Duodenal mucosa (tissue), 2 donors: ENCODE measurements around the gene CCDC97.
"Not testable (repeated sequence)": the region's sequence is repeated elsewhere in the genome, so short reads cannot be mapped to it uniquely, and the experiment has no call there.

Source experiments
- H3K27ac ChIP-seq: one replicate; pipeline ENCODE4 v1.7.0; 2013; ENCODE audit warnings: low read depth, low read length
- H3K27me3 ChIP-seq, 2 donors: one replicate each; pipeline ENCODE4 v1.7.0; 2013; ENCODE audit warnings: low read length in 2 of 2, control low read depth in 1 of 2; ENCODE audit not compliant: insufficient read depth in 2 of 2, control insufficient read depth in 1 of 2
- H3K36me3 ChIP-seq, 2 donors: one replicate each; pipeline ENCODE4 v1.7.0; 2013; ENCODE audit warnings: low read length in 2 of 2, control low read depth in 1 of 2; ENCODE audit not compliant: insufficient read depth in 2 of 2, control insufficient read depth in 1 of 2
- H3K4me1 ChIP-seq, 2 donors: one replicate each; pipeline ENCODE4 v1.7.0; 2013; ENCODE audit warnings: low read length in 2 of 2, control low read depth in 1 of 2; ENCODE audit not compliant: insufficient read depth in 2 of 2, control insufficient read depth in 1 of 2
- H3K4me3 ChIP-seq, 2 donors: one replicate each; pipeline ENCODE4 v1.7.0; 2013; ENCODE audit warnings: low read length in 2 of 2, low read depth in 1 of 2
- H3K9ac ChIP-seq, 2 donors: one replicate each; pipeline ENCODE4 v1.7.0; 2013; ENCODE audit warnings: low read length in 2 of 2, low read depth in 1 of 2
- H3K9me3 ChIP-seq, 2 donors: one replicate each; pipeline ENCODE4 v1.7.0; 2013; ENCODE audit warnings: low read length in 2 of 2, control low read depth in 1 of 2; ENCODE audit not compliant: control insufficient read depth in 1 of 2

Gene CCDC97

DNA sequence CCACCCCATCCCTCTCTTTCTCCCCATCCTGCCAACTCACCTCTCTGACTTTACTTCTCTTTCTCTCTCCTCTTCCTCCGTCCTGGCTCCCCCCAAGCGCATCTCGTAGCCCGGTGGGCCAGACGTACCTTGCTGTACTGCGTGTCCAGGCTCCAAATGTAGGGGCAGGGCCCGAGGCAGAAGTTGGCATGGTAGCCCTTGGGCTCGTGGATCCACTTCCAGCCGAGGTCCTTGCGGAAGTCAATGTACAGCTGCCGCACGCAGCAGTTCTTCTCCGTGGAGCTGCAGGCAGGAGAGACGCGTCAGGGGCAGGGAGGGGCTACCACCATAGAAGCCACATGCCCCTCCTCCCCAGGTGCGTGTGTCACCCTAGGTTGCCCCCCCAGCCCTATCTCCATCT lies 22.0 kb downstream of the CCDC97 start:
- no peak overlapping the region for H3K4me3 ChIP-seq
- peaks cover 4 to 12% of the 10 kb centered on the region in 2 donors for H3K36me3 ChIP-seq
- H3K4me1 ChIP-seq = peaks cover 18 to 27% of the 10 kb centered on the region in 2 donors
- H3K9me3 ChIP-seq = no peaks in the 10 kb centered on the region
- peaks cover 0 to 8% of the 10 kb centered on the region in 2 donors for H3K27me3 ChIP-seq
- H3K9ac ChIP-seq = no peak overlapping the region
- H3K27ac ChIP-seq = no peak overlapping the region

DNA sequence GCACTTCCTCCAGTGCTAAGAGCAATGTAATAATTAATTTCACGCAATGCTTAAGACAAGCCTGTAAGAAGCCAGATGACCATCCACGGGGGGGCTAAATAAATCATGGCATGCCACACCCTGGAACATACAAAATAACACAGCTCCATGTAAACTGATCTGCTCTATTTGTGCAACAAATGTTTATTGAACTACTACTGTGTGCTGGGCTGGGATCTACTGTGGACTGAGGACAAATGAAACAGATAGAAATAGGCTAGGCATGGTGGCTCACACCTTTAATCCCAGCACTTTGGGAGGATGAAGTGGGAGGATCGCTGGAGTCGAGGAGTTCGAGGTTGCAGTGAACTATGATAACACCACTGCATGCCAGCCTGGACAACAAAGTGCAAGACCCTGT lies 22.5 kb downstream of the CCDC97 start:
- Histone ChIP-seq H3K27me3 (peaks cover 0 to 8% of the 10 kb centered on the region in 2 donors), H3K4me1 (peaks cover 13 to 22% of the 10 kb centered on the region in 2 donors), H3K36me3 (peaks cover 4 to 12% of the 10 kb centered on the region in 2 donors)

DNA sequence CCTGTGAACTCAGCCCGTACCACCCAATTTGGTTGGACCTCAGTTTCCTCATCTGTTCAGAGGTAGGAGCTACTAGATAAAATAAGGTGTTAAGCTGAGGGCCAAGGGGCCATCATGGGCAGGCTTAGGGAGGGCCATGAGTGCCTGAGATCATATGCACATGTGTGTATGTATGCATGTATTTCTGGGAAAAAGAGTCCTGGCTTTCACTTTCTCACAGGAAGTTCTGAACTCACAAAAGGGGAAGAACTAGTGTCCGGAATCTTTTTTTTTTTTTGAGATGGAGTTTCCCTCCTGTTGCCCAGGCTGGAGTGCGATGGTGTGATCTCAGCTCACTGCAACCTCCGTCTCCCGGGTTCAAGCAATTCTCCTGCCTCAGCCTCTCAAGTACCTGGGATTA lies 24.8 kb downstream of the CCDC97 start:
- H3K9me3 ChIP-seq = no peaks in the 10 kb centered on the region
- peaks cover 0 to 3% of the 10 kb centered on the region in 2 donors for H3K4me1 ChIP-seq
- H3K27ac ChIP-seq = no peak overlapping the region
- H3K27me3 ChIP-seq = peaks cover 0 to 4% of the 10 kb centered on the region in 2 donors
- H3K9ac ChIP-seq = no peak overlapping the region
- peaks cover 4 to 14% of the 10 kb centered on the region in 2 donors for H3K36me3 ChIP-seq
- no peak overlapping the region for H3K4me3 ChIP-seq

More for the DNA sequence above, 22.5 kb downstream of the CCDC97 start:
- no peaks in the 10 kb centered on the region for H3K9me3 ChIP-seq
- no peak overlapping the region for H3K9ac ChIP-seq
- no peak overlapping the region for H3K4me3 ChIP-seq
- no peak overlapping the region for H3K27ac ChIP-seq

GRCh38 chr19:41335467-41335866 lies 25.5 kb downstream of the CCDC97 start:
- H3K9ac ChIP-seq = no peak overlapping the region
- no peak overlapping the region for H3K27ac ChIP-seq
- H3K9me3 ChIP-seq = no peaks in the 10 kb centered on the region
- no peak overlapping the region for H3K4me3 ChIP-seq
- H3K4me1 ChIP-seq = peaks cover 0 to 1% of the 10 kb centered on the region in 2 donors
- H3K36me3 ChIP-seq = peaks cover 4 to 11% of the 10 kb centered on the region in 2 donors
- peaks cover 0 to 2% of the 10 kb centered on the region in 2 donors for H3K27me3 ChIP-seq

GRCh38 chr19:41339936-41340335 lies 30.0 kb downstream of the CCDC97 start:
- no peaks in the 10 kb centered on the region for H3K9me3 ChIP-seq
- H3K27me3 ChIP-seq = no peaks in the 10 kb centered on the region
- peaks cover 3 to 22% of the 10 kb centered on the region in 2 donors for H3K36me3 ChIP-seq
- no peak overlapping the region for H3K27ac ChIP-seq
- peaks cover 0 to 4% of the 10 kb centered on the region in 2 donors for H3K4me1 ChIP-seq
- no peak overlapping the region for H3K4me3 ChIP-seq
- H3K9ac ChIP-seq = no peak overlapping the region

- Histone ChIP-seq H3K27me3 (no peaks in the 10 kb centered on the region), H3K4me3 (no peak overlapping the region), H3K27ac (no peak overlapping the region), H3K4me1 (peaks cover 0 to 4% of the 10 kb centered on the region in 2 donors), H3K36me3 (peaks cover 3 to 24% of the 10 kb centered on the region in 2 donors), H3K9ac (no peak overlapping the region), H3K9me3 (no peaks in the 10 kb centered on the region)
Observed at GRCh38 chr19:41341669-41342490, 31.9 kb downstream of the CCDC97 start.

DNA sequence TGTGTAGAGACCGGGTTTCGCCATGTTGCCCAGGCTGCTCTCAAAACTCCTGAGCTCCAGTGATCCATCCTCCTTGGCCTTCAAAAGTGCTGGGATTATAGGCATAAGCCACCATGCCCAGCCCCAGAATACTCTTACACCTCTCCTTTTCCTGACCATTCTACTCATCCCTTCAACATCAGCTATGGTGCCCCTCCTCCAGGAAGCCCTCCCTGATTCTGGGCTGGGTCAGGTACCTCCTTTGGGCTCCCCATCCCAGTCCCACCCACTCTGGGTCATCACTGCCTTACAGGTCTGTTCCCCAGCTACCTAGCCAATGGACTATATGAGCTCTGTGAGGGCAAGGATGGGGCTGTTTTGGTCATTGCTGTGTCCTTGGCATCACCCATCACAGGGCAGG lies 34.2 kb downstream of the CCDC97 start:
- Histone ChIP-seq H3K27me3 (no peaks in the 10 kb centered on the region), H3K9ac (no peak overlapping the region), H3K9me3 (no peaks in the 10 kb centered on the region), H3K4me1 (peaks cover 4 to 6% of the 10 kb centered on the region in 2 donors), H3K36me3 (peaks cover 3 to 25% of the 10 kb centered on the region in 2 donors), H3K27ac (no peak overlapping the region), H3K4me3 (no peak overlapping the region)

- Histone ChIP-seq H3K27me3 (peaks cover 4 to 16% of the 10 kb centered on the region in 2 donors), H3K36me3 (peaks cover 0 to 22% of the 10 kb centered on the region in 2 donors), H3K4me1 (peaks cover 8 to 29% of the 10 kb centered on the region in 2 donors)
- H3K9ac ChIP-seq, H3K4me3 ChIP-seq, H3K9me3 ChIP-seq, H3K27ac ChIP-seq: not testable (repeated sequence)
Observed at GRCh38 chr19:41346916-41347315, 36.9 kb downstream of the CCDC97 start.

GRCh38 chr19:41350735-41351338 lies 40.9 kb downstream of the CCDC97 start:
- H3K9ac ChIP-seq = peak overlapping the region; percentile 61 to 74
- peak overlapping the region; percentile 41 for H3K27ac ChIP-seq

More at GRCh38 chr19:41350735-41351338, 40.9 kb downstream of the CCDC97 start:
- peak overlapping the region; percentile 69 to 84 for H3K4me3 ChIP-seq
- H3K9me3 ChIP-seq = no peaks in the 10 kb centered on the region
- peaks cover 0 to 4% of the 10 kb centered on the region in 2 donors for H3K36me3 ChIP-seq
- peaks cover 4 to 25% of the 10 kb centered on the region in 2 donors for H3K27me3 ChIP-seq
- H3K4me1 ChIP-seq = peaks cover 7 to 45% of the 10 kb centered on the region in 2 donors
